A673 (cell line): ENCODE measurements around the gene F11. TPM values are rescaled to one million over a fixed set of nuclear protein-coding genes. Genes with fewer than 3 reads are reported as not detected.
"Not testable (repeated sequence)": the region's sequence is repeated elsewhere in the genome, so short reads cannot be mapped to it uniquely, and the experiment has no call there.

Source experiments
- BruUV-seq: library from RNA; stranded (reverse); fragments of 400-500 nt; replicated peaks from 2 replicates; lab custom pipeline; 2021; lab: Mats Ljungman, UMichigan
- CTCF ChIA-PET: fragments of 300-600 bp; sonication (Branson Sonifier 250); formaldehyde crosslinking; loops from one replicate; lab custom pipeline; 2022; ENCODE audit warnings: antibody characterized with exemption; lab: Charles Lee
- POLR2A ChIA-PET: fragments of 300-600 bp; sonication (Branson Sonifier 250); formaldehyde crosslinking; loops from one replicate; lab custom pipeline; 2022; ENCODE audit warnings: antibody characterized with exemption; ENCODE audit not compliant: low non-redundant PET; lab: Charles Lee
- DNase-seq: peaks from one replicate; pipeline ENCODE4 v3.0.0-alpha.2; 2015; ENCODE audit warnings: low spot score
- H3K27ac ChIP-seq: fragments of 200-600 bp; sonication (generic); 2 replicates; pipeline ENCODE4 v1.5.1; 2016; ENCODE audit warnings: mixed run types, low read depth, mild to moderate bottlenecking, mixed read lengths, antibody characterized with exemption, low read length; ENCODE audit not compliant: poor library complexity, severe bottlenecking
- H3K27me3 ChIP-seq: fragments of 200-600 bp; sonication (generic); replicated peaks from 2 replicates; pipeline ENCODE4 v1.6.1; 2017; ENCODE audit warnings: mixed run types, low read depth, mild to moderate bottlenecking, mixed read lengths, antibody characterized with exemption, low read length; ENCODE audit not compliant: insufficient read depth, poor library complexity
- H3K36me3 ChIP-seq: fragments of 200-600 bp; sonication (generic); 2 replicates; pipeline ENCODE4 v1.6.1; 2016; ENCODE audit warnings: mixed run types, mild to moderate bottlenecking, mixed read lengths, antibody characterized with exemption, low read length; ENCODE audit not compliant: insufficient read depth, poor library complexity, severe bottlenecking
- H3K4me1 ChIP-seq: fragments of 200-600 bp; sonication (generic); 2 replicates; pipeline ENCODE4 v1.6.1; 2017; ENCODE audit warnings: mixed run types, mild to moderate bottlenecking, mixed read lengths, antibody characterized with exemption, low read length; ENCODE audit not compliant: insufficient read depth, poor library complexity, severe bottlenecking
- H3K4me3 ChIP-seq: fragments of 200-600 bp; sonication (generic); 2 replicates; pipeline ENCODE4 v1.5.1; 2016; ENCODE audit warnings: low read depth, mixed run types, mild to moderate bottlenecking, mixed read lengths, low read length; ENCODE audit not compliant: poor library complexity, severe bottlenecking
- H3K9me3 ChIP-seq: fragments of 200-600 bp; sonication (generic); 2 replicates; pipeline ENCODE4 v1.6.1; 2016; ENCODE audit warnings: mixed run types, low read depth, mild to moderate bottlenecking, mixed read lengths, antibody characterized with exemption, low read length; ENCODE audit not compliant: poor library complexity, severe bottlenecking
- EZH2 ChIP-seq: fragments of 200-600 bp; sonication (generic); IDR thresholded peaks from 2 replicates; pipeline ENCODE4 v1.6.1; 2017; ENCODE audit warnings: borderline replicate concordance, low read depth, mild to moderate bottlenecking, mixed read lengths, antibody characterized with exemption, low read length; ENCODE audit not compliant: poor library complexity, severe bottlenecking
- intact Hi-C: fragments of 100-400 bp; cut with micrococcal nuclease; formaldehyde crosslinking; loops from one replicate; pipeline ENCODE4 v1.10.0; 2022; ENCODE audit not compliant: unreplicated experiment
- total RNA-seq: library from RNA; stranded (reverse); gene quantifications from 2 replicates; pipeline ENCODE4 v1.2.3, GENCODE V29; 2021
- TF ChIP-seq, protein P1 (sequence below): fragments of 300-800, 200-600 bp; sonication (generic); conservative IDR thresholded peaks from 2 replicates; pipeline ENCODE4 v1.5.1; 2017; ENCODE audit warnings: low read depth, mild to moderate bottlenecking, antibody characterized with exemption, low read length, moderate library complexity, mixed read lengths

Gene F11
- total RNA-seq, 1 experiment from 2014 or later = 0.24 TPM

DNA sequence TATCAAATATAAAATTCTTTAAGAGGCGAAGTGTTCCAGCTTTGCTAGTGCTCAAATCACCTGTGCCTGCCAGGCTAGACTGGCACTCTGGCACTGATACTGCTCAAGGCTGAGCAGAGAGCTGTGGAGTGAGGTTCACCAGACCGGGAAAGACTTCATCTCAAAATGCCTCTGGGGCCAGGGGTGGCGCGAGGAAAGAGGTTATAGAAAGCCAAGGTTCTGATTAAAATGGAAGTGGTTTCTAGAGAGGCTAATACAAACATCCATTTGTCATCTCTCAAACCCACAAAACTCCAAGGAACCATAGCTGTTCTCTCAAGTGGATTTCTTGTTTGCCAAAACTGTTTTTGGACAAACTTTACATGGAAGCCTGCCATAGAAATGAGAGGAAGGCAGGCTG, 41.5 kb downstream of the F11 start:
- POLR2A ChIA-PET = no interaction called here
- no peak for DNase-seq
- BruUV-seq = no TSS peak
- intact Hi-C loops = no loop called here
- Histone ChIP-seq H3K4me1 (peaks cover 5% of the 10 kb centered on the region), H3K27me3 (no peaks in the 10 kb centered on the region), H3K4me3 (no peak overlapping the region), H3K27ac (no peak overlapping the region), H3K36me3 (no peaks in the 10 kb centered on the region), H3K9me3 (no peaks in the 10 kb centered on the region)
- CTCF ChIA-PET = no interaction called here
- TF ChIP-seq, protein P1, sequence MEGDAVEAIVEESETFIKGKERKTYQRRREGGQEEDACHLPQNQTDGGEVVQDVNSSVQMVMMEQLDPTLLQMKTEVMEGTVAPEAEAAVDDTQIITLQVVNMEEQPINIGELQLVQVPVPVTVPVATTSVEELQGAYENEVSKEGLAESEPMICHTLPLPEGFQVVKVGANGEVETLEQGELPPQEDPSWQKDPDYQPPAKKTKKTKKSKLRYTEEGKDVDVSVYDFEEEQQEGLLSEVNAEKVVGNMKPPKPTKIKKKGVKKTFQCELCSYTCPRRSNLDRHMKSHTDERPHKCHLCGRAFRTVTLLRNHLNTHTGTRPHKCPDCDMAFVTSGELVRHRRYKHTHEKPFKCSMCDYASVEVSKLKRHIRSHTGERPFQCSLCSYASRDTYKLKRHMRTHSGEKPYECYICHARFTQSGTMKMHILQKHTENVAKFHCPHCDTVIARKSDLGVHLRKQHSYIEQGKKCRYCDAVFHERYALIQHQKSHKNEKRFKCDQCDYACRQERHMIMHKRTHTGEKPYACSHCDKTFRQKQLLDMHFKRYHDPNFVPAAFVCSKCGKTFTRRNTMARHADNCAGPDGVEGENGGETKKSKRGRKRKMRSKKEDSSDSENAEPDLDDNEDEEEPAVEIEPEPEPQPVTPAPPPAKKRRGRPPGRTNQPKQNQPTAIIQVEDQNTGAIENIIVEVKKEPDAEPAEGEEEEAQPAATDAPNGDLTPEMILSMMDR = no peak
- TF ChIP-seq EZH2 = no peak

DNA sequence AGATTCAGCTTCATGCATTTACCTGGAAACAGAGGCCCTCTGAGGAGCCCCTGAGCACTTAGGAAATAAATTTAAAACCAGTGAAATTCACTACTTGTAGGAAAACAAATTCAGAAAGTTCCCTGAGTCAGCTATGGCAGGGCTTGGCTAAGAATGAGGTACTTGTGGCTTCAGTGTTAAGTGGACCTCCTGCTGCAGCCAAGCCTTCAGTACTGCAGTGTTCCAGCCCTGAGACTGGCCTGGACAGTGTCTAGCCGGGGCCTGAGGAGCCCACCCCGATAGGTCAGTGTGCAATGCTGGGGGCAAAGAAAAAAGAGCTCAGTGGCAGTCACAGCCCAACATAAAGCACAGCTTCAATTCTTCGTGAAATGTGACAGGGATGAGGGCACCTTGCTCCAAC, 41.9 kb downstream of the F11 start:
- intact Hi-C loops = no loop called here
- CTCF ChIA-PET = interaction anchor here (0.6 kb wide), 1 partner anchor 367 kb away, joined by 3 read pairs; no protein-coding TSS in a partner anchor
- peaks cover 5% of the 10 kb centered on the region for H3K4me1 ChIP-seq

DNA sequence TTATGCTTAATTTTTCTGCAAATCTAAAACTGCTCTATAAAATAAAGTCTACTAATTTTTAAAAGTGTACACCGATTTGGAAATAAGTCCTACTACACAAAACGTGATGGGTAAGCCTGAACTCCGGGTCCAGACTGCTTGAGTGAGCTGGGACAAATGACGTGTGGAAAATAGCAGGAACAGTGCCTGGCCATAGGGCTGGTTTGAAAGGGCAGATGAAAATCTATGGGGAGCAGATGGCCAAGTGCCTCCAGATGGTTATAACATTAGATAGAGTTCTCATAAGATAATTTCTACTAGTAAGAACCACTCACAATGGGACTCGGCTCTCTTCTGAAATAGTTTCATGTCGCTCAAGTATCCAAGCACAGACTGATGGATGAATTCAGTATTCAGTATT, 52.5 kb downstream of the F11 start:
- CTCF ChIA-PET = no interaction called here
- no TSS peak for BruUV-seq
- POLR2A ChIA-PET = interaction anchor here (0.7 kb wide), 1 partner anchor 235 kb away, joined by 3 read pairs; no protein-coding TSS in a partner anchor
- Histone ChIP-seq H3K36me3 (no peaks in the 10 kb centered on the region), H3K4me1 (no peaks in the 10 kb centered on the region), H3K9me3 (no peaks in the 10 kb centered on the region), H3K4me3 (no peak overlapping the region), H3K27me3 (no peaks in the 10 kb centered on the region), H3K27ac (no peak overlapping the region)
- TF ChIP-seq EZH2 = no peak
- TF ChIP-seq, protein P1 = no peak
- intact Hi-C loops = no loop called here
- no peak for DNase-seq

More for the DNA sequence above, 41.9 kb downstream of the F11 start:
- no TSS peak for BruUV-seq
- POLR2A ChIA-PET = no interaction called here
- H3K36me3 ChIP-seq = no peaks in the 10 kb centered on the region
- H3K27me3 ChIP-seq = no peaks in the 10 kb centered on the region
- no peak for DNase-seq
- TF ChIP-seq EZH2 = no peak
- TF ChIP-seq, protein P1 = no peak
- H3K9me3 ChIP-seq = no peaks in the 10 kb centered on the region
- no peak overlapping the region for H3K4me3 ChIP-seq
- no peak overlapping the region for H3K27ac ChIP-seq

DNA sequence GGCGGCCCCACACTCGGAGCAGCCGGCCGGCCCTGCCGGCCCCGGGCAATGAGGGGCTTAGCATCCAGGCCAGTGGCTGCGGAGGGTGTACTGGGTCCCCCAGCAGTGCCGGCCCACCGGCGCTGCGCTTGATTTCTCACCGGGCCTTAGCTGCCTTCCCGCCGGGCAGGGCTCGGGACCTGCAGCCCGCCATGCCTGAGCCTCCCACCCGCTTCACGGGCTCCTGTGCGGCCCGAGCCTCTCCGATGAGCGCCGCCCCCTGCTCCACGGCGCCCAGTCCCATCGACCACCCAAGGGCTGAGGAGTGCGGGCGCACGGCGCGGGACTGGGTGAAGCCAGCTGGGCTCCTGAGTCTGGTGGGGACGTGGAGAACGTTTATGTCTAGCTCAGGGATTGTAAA, 58.7 kb downstream of the F11 start:
- H3K4me1 ChIP-seq, H3K36me3 ChIP-seq, DNase-seq, BruUV-seq, intact Hi-C loops, H3K27ac ChIP-seq, H3K4me3 ChIP-seq, POLR2A ChIA-PET, CTCF ChIA-PET, H3K9me3 ChIP-seq, H3K27me3 ChIP-seq: not testable (repeated sequence)
